K562 (cell line): ENCODE results near the gene LPAR2.

Experiments
- AFF4 ChIP-seq: sonication (generic); formaldehyde crosslinking; IDR thresholded peaks from 2 replicates; pipeline ENCODE4 v1.8.0; 2023; ENCODE audit warnings: mild to moderate bottlenecking, missing genetic modification reagents
- BACH1 ChIP-seq: fragments of 200-800 bp; sonication (Bioruptor generic); IDR thresholded peaks from 2 replicates; pipeline ENCODE4 v1.6.1; 2016; ENCODE audit warnings: missing genetic modification characterization, missing compliant biosample characterization
- COPS2 ChIP-seq: fragments of 450-650 bp; conservative IDR thresholded peaks from 2 replicates; pipeline ENCODE4 v1.6.1; 2016; ENCODE audit warnings: mild to moderate bottlenecking, moderate library complexity
- EP300 ChIP-seq: IDR thresholded peaks from 2 replicates; pipeline ENCODE4 v1.6.1; 2012; ENCODE audit warnings: low read length, improper control_type of control experiment
- ETV5 ChIP-seq: sonication (generic); formaldehyde crosslinking; IDR thresholded peaks from 2 replicates; pipeline ENCODE4 v1.4.0; 2020; ENCODE audit warnings: low read depth, mild to moderate bottlenecking, missing genetic modification reagents
- MYBL2 ChIP-seq, 2 experiments: fragments of 450-650 bp in 1 of 2; sonication (generic) in 1 of 2; formaldehyde crosslinking in 1 of 2; IDR thresholded peaks; 2 replicates each; pipeline versions ENCODE4 v1.6.1 to v1.8.1; 2017 to 2022; ENCODE audit warnings: borderline replicate concordance in 1 of 2, inconsistent platforms in 1 of 2, low read depth in 1 of 2, mild to moderate bottlenecking in 1 of 2, missing genetic modification reagents in 1 of 2, moderate library complexity in 1 of 2
- POLR2AphosphoS5 ChIP-seq: IDR thresholded peaks from 2 replicates; pipeline ENCODE4 v1.6.1; 2011; ENCODE audit warnings: mild to moderate bottlenecking, low read depth, low read length, moderate library complexity; ENCODE audit not compliant: control insufficient read depth, insufficient read depth
- RBM17 ChIP-seq: fragments of 200-400 bp; formaldehyde crosslinking; IDR thresholded peaks from 2 replicates; pipeline ENCODE4 v1.6.1; 2017; ENCODE audit warnings: low read depth, mild to moderate bottlenecking, low read length, borderline replicate concordance
- REST ChIP-seq, 2 experiments: fragments of 450-650 bp; formaldehyde crosslinking in 1 of 2; IDR thresholded peaks; 2 replicates each; pipeline versions ENCODE4 v1.4.0 to v1.6.1; 2014 to 2020; ENCODE audit warnings: mild to moderate bottlenecking in 2 of 2, borderline replicate concordance in 1 of 2, low read depth in 1 of 2
- SIRT6 ChIP-seq: IDR thresholded peaks from one replicate; pipeline ENCODE4 v1.6.1; 2012; ENCODE audit warnings: low read depth, mild to moderate bottlenecking, control low read depth, inconsistent platforms, low read length, moderate library complexity
- SRSF1 ChIP-seq: fragments of 200-400 bp; formaldehyde crosslinking; IDR thresholded peaks from 2 replicates; pipeline ENCODE4 v1.6.1; 2017; ENCODE audit warnings: mild to moderate bottlenecking, low read depth, low read length, moderate library complexity
- U2AF2 ChIP-seq: fragments of 200-400 bp; formaldehyde crosslinking; optimal IDR thresholded peaks from 2 replicates; pipeline ENCODE3; 2017; ENCODE audit warnings: low read depth, mild to moderate bottlenecking, low read length
- ZNF175 ChIP-seq: fragments of 200-800 bp; sonication (Bioruptor generic); IDR thresholded peaks from 2 replicates; pipeline ENCODE4 v1.6.1; 2016; ENCODE audit warnings: low read depth, mild to moderate bottlenecking, missing genetic modification characterization, missing compliant biosample characterization

- TF ChIP-seq REST (IDR thresholded peaks at IDR 0.05; ENCODE audit: borderline replicate concordance) (no peak), REST (CRISPR knock-in tag; IDR thresholded peaks at IDR 0.05; ENCODE audit: low read depth) (no peak), SIRT6 (no peak), MYBL2 (IDR thresholded peaks at IDR 0.05; ENCODE audit: low read depth) (no peak), MYBL2 (CRISPR knock-in tag; IDR thresholded peaks at IDR 0.05; ENCODE audit: borderline replicate concordance) (no peak), BACH1 (tag) (no peak), ZNF175 (CRISPR knock-in tag) (no peak), SRSF1 (no peak), EP300 (no peak), AFF4 (CRISPR knock-in tag) (no peak), RBM17 (no peak), U2AF2 (no peak), POLR2AphosphoS5 (no peak), ETV5 (CRISPR knock-in tag) (no peak), COPS2 (no peak)
Observed at GRCh38 chr19:19591133-19591825, 36.7 kb downstream of the LPAR2 start.
